NCI-H2029 treated with DMSO at 0.1 percent for 48 hours (cell line): ENCODE results near the gene DEFB113.
"Not testable (repeated sequence)": the region's sequence is repeated elsewhere in the genome, so short reads cannot be mapped to it uniquely, and the experiment has no call there.

Source experiments
- DNase-seq: peaks from one replicate; lab custom pipeline; 2025; lab: John Stamatoyannopoulos, UW

Gene DEFB113, protein sequence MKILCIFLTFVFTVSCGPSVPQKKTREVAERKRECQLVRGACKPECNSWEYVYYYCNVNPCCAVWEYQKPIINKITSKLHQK

DNA sequence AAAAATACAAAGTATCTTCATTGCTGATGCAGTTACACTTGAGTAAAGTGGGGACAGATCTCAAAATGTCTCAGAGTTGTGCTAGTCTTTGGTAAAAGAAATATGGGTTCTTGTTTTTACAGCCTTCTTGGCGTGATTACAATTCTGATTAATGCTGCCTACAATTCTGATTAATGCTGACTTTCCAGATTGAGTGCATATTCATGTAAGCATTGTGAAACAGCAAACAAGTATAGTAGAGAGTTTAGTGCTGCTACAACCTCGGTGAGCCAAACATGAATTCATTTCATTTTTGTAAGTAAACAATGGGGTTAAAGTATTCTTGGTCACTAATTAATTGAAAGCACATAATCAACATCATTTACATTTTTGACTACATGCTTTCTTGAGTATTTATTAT is at the start of gene DEFB113:
TSS of gene DEFB113 (minus strand) at position 21 of the 400 bp plus-strand sequence. CDS start at position 21, 0 bp downstream.
- DNase-seq: no peak

DNA sequence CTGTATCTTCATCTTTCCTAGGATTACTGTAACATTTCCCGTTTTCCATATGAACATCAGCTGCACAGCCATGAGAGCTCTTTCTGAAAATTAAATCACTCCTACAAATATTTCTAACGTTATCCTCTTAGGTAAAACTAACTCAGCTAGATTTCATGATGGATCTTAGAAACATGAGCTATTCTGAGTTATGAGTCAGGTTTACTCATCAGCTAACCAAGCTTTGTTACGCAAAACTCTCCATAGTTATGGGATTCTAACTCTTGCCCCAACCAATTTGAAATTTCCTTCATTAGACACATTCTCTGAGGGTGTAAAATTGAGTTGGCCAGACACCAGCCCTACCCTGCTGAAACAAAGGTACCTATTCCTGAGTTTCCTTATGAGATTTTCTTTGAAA is 38.4 kb upstream of the DEFB113 start:
- DNase-seq: no peak

DNA sequence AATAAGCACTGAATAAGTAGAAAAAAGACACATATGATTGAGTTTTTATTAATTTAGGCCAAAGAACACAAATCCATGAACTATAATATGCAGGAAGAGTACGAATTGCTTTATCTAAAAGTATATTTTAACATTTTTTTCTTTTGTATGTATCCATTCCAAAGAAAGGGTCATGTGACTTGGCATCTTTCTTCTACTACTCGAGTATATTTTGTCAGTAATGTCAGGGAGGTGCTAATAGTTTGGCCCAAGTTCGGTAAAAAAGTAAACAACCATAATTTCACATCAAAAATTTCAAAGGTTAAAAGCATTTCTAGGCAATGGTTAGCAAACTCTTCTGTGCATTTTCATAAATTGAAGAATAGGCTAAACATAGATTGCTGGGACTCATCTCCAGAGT is 33.7 kb upstream of the DEFB113 start:
- DNase-seq: no peak

DNA sequence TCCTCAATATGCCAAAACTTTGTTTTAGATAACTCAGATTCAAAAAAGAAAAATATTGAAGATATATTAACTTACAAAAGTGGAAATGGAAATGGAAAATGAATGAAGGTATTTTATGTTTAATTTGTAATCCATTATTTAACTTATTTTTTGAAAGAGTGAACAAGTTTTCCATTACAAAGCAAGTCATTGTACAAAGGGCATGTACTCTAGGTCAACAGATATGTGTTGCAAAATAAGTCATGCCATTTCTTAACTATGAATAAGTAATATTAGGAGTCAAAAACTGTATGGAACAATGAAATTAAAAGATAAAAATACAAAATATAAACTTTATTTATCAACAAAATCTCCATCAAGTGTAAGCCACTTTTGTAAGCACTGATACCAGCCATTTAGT is 25.9 kb upstream of the DEFB113 start:
- DNase-seq: no peak

DNA sequence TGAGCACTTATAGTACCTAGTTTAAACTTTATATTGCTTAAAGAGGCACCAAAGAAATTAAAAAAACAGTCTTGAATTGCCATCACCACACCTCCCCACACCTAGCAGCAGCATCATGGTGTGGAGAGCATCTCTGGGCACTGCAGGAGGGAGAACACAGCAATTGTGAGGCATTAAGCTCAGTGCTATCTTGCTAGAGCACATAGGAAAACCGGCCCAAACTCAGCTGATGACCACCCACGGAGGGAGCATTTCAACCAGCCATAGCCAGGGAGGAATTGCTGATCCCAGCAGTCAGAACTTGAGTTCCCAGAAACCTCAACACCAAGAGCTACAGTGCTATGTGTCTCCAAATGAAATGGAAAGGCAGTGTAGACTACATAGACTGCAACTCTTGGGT is 19.5 kb upstream of the DEFB113 start:
- no peak for DNase-seq

DNA sequence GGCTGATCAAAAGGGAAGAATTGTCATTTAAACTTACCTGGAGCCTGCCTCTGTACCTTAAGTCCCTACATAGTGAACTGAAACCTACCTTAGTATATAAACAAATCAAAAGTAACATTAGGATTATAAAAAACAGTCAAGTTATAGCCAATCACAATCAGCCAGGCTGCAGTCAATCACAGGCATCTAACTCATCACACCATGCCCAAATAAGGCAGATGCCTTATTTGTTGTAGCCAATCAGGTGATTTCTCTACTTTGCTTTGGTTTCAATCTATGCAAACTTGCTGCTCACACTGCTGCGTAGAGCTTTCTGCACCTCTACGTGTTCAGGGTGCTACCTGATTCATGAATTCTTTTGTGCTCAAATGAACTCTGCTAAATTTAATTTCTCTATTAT is 18.3 kb upstream of the DEFB113 start:
- DNase-seq: no peak

DNA sequence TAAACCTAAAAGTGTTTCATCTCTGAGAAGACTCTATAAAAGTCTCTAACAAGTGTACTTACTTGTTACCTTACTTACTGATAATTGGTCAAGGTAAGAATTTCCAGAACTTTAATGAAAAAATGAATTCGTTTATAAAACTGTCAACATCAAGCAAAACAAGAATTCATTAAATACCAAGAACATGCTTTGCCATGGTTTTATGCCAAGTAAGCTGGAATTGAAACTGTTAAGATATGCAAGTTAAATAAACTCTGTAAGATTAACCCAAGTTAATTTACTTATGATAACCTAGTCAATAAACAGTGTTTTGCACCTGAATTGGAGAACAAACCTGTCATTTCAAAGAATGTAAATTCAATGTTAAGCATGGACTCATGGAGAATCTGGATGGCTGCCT is 17.1 kb upstream of the DEFB113 start:
- no peak for DNase-seq

DNA sequence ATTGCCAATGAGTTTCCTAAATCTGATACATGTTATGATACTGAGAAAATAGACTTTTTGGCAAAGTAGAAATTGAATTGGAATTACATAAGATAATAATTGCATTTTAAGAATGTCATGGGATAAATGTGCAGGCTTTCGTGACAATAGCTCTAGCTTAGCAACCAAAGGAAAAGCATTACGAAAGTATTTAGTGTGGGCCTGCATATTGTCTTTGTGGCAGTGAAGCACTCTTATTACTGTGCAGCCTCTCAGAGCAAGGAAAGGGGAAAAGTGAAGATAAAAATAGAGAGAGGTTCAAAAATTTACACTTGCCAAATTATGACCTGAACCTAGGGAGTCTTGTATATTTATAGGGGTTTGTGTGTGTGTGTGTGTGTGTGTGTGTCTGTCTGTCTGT is 12.6 kb upstream of the DEFB113 start:
- no peak for DNase-seq

DNA sequence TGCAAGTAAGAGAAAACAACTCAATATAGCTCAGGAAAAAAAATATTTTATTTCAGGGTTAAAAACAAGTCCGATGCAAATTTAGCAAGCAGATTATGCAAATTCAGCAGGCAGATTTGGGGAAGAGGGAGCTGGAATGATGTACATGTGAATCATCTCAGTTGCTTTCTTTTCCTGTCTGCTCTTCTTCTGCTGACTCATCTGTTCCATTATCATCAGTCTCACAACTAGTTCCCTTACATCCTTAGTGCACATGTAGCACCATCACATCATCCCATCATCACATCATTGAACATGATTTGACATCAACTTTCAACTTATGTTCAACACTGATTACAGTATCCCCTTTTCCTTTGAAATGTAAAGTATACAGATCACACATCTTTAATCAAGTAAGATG is 11.5 kb upstream of the DEFB113 start:
- DNase-seq: no peak

DNA sequence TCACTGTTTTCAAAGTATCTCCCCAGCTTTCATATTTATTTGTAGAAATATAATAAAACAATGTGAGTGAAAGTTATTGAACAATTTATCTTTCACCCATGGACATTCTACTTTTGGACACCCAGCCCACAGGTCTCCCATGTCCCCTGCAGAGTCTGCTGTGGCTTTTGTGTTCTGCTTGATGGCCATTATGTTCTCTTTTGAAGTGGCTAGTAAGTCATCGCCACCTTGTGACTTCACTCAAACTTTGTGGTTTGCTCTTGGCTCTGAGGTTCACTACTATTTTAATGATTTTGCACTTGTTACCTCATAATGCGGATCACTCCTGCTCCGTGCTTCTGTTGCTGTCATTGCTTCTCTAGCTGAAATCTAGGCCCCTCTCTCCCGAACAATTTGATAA is 10.2 kb upstream of the DEFB113 start:
- no peak for DNase-seq

DNA sequence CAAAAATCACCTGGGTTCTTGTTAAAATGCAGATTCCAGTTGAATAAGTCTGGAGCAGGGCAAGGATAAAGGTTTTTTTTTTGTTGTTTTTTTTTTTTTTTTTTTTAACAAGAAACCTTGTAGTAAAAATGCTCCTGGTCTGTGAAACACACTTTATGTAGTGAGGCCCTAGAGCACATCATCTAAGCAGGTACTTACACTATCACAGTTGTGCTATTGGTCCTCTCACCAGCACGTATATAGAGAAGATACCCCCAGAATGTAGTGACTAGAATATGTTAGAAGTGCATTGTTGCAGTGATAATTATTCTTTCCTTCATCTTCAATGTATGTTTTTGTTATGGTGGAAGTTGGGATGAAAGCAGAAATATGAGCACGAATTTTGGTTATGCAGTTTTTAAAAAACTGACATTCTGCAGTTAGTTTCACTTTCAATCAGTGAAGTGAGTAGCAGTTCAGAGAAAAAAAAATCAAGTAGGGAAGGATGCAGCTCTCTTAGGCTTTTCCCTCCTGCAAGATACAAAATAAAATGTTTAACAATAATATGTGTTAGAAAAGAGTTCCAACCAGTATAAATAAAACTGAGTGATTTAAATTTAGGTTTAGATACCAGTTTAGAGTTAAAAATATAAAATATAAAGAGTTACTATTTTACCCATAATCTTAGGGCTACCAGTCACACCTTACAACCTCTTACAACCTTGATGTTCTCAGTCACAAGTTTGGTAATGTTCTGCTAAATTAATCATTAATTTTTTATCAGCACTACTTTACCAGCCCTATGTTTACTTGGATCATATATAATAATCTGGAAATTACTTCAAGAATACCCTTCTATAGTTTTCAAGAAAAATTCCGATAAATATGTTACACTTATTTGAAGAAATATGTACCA is 9.2 kb upstream of the DEFB113 start:
- no peak for DNase-seq

DNA sequence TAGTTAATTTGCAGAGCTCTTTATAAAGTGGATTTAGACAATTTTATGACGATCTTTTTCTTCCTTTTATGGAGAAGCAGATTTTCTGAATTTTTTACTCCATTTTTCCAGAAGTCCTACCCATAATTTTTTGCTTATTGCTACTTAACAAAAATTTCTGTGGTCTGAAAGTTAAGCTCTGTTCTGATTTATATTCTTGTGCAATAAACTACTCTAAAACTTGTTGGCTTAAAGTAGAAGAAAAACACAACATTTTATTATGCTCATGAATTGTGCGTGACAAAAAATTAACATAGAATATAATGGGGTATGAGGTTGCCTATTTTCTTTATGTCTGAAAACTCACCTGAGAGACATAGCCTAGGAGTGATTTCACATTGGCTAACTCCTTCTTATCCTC is 2.6 kb downstream of the DEFB113 start:
- DNase-seq: no peak

DNA sequence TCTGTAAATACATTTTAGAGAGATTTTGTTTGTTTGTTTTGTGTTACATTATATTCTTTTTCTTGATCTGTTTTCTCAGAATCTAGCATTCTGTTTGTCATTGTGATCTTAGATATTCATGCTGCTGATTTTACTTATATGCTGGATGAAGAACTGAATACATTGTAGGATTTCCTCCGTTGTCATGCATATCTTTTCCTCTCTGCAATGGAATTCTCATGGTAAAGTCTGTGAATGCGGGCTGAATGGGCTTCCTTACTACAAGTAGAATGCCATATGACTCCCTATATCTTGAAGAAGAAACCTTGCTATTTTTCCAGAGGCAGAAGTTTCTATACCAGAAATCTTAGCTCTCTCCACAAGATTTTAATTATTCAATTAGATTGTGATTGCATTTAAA is 3.1 kb downstream of the DEFB113 start:
- no peak for DNase-seq

DNA sequence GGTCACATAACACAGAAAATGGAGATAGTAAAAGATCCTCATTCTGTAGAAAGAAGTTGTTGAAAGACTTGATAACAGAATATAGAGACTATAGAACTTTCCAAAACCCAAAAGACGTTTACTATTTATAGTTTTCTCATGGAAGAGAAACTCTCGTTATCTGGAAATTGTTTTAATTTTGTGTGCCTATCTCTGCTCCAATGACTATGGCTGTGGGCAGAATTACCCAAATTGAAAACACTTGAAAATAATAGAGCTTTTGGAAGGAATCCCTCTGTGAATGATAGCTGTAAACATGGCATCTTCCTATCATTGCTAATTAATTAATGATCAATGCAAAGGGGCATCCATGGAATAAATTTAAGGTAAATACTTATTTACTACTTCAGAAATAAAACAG is 5.4 kb downstream of the DEFB113 start, which contains the start of gene DEFB114:
TSS of gene DEFB114 (minus strand) at position 101 of the 400 bp plus-strand sequence. CDS start at position 42, 59 bp downstream.
- no peak for DNase-seq

DNA sequence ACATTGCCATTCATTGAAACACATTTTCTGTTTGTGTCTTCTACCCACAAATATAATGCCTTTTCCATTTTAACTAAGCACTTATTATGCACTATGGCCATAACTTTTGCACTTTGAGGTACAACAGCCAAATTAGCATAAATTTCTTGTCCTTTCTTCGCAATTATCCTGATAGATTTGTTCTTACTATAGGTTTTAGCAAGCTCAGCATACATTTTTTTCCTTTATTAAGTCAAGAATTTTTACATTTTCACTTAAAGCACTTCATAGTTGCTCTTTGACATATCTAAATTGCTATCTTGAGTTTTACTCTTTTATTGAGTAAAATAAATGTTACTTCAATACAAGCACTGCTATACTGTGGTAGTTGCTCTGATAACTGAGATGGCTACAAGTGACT is 11.2 kb downstream of the DEFB113 start:
- DNase-seq: no peak

DNA sequence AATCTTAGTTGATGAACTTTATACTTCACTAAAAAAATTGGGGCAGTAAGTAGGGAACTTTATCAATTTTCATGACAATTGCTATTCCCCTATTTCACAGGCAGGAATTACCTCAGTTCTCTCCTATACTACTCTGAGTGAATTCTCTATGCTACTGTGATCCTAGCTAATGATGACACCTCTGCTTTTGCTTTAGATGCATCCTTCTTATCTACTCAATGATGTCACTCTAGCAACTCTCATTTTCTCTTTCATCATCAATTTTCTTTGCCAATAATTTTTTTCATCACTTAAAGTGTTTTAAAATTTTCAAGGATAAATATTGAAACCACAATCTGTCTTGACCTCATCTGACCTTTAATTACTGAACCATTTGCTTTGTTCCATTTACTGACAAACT is 13.6 kb downstream of the DEFB113 start:
- no peak for DNase-seq

DNA sequence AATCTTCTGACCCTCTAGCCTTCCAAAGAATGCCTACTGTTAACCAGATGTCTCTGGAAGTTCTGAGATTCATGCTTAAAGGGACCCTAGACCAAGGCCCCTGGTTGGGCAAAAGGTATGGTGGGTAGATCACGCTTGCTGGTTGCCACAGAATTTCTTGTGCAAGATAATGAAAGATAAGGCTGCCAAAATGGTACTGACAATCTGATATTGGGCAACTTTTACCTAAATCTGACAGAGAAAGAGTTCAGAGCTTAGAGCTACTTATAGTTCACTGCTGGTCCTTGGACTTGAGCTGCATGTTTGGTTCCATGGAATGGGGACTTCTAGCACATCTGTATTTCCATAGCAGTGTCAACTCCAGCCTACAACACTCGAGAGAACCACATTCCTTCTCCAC is 17.5 kb downstream of the DEFB113 start:
- DNase-seq: no peak

DNA sequence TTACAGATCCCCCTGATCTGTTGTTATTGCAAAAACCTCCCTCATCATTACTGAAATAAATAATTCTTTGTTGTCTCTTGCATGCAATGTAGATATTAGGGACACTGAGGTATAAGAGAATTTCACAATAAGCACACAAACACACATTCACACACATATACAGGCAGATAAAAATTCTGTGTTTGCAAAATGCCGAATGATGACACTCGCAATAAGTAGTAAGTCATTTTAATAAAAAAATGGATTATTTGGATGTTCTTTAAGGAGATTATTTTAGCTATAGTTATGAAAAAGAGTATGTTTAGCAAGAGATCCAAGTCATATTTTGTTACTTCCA is 19.0 kb downstream of the DEFB113 start:
- no peak for DNase-seq

DNA sequence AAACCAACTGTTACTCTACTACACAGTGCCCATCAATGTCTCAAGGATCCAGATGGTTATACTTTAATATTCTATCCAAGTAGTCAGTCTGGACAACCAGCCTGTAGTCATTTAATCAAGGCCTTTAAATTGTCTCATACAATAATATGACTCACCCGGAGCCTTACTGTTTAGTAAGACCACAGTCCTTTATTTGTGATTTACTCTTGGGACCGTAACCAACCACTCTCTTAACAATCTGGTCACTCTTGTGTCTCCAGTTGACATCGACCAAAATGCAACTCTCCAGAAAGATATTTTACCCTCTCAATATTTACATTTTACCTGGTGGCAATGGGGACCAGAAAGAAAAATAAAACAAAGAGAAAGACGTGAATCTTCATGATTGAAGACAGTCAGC is 20.4 kb downstream of the DEFB113 start:
- DNase-seq: no peak

DNA sequence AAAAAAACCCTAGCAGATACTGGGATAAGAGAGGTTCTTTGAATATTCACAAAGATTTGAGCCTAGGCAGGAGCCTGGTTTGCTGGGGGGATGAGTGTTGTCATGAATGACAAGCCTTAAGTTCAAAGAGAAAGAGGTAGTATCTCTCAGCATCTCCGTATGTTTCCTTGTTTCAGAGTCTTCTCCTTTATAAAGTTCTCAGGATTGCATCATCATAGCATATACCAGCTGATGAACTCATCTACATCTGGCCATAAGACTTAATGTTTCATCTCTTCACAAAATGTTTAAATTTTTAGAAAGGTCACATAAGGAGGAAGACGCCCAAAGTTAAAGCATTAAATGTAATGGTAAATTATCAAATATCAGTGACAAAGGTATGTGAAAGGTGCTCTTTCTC is 22.6 kb downstream of the DEFB113 start:
- no peak for DNase-seq

DNA sequence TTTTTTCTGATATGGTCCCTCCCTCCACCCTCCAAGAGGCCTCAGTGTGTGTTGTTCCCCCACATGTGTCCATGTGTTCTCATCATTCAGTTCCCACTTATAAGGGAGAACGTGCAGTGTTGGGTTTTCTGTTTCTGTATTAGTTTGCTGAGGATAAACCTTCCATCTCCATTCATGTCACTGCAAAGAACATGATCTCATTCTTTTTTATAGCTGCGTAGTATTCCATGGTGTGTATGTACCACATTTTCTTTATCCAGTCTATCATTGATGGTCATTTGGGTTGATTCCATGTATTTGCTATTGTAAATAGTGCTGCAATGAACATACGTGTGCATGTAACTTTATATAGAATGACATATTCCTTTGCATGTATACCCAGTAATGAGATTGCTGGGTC is 25.4 kb downstream of the DEFB113 start:
- DNase-seq: not testable (repeated sequence)

DNA sequence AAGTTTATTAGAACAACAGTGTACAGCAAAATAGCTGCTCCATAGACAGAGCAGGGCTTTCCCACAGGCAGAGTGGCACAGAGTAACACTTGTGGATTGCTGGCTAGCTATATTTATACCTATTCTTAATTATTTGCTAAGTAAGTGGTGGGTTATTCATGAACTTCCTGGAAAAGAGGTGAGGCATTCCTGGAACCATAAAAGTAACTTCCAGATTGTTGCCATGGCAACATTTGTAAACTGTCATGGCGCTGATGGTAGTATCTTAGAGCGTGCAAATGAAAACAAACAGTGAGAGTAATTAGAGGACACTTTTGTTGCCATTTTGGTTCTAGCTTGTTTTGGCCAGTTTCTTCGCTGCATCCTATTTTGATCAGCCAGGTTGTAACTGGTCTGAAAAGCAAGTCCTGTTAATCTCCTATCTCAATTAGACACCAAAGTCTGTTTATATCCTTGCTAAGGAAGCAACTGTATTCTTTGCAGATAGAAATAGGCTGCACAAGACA is 29.4 kb downstream of the DEFB113 start:
- DNase-seq: no peak

DNA sequence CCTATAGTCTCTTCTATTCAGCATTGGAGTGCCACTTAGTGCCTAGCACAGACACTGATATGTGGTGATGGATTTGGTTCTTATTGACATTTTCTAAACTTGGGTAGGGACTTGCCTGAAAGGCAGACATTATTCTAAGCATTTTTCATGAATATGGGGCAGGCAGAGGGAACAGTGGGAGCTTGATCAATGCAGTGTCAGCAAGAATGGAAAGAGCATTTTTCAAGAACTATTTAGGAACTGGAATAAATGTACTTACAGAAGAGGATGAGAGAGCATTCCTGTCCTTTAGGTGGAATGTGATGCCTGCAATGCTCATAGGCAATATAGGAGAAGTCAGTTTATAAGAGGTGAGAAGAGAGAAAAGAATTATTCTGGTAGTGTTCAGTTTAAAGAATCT is 31.6 kb downstream of the DEFB113 start:
- no peak for DNase-seq

DNA sequence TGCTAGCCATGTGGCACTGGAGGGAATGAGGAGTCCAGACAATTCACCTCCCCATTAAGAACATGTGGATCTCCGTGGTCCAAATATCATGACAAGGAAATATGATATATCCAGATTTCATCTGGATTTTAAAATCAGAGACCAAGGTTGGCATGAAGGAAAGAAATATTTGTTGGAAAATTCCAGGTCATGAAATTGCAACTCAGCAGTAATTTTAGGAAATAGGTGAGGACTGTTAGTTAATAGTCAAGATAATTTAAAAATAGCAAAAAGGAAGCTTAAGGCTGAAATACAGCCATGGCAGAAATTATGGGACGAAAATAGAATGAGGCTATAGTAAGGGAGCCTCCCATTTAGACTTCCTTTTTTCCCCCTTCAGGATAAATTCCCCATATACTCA is 32.4 kb downstream of the DEFB113 start:
- DNase-seq: no peak
